Endodermal cell (in vitro differentiated cells): ENCODE measurements around the gene LRIT3. TPM values are rescaled to one million over a fixed set of nuclear protein-coding genes. Genes with fewer than 3 reads are reported as not detected.
A peak's percentile ranks its signal among the peaks of the same experiment; 100 is the strongest.

Experiments used
- DNase-seq: peaks from one replicate; pipeline ENCODE4 v3.0.0-alpha.2; 2017
- H3K27ac ChIP-seq: 2 replicates; pipeline ENCODE4 v1.5.1; 2013; ENCODE audit warnings: mild to moderate bottlenecking, low read depth, low read length, moderate library complexity
- H3K27me3 ChIP-seq: 2 replicates; pipeline ENCODE4 v1.6.1; 2013; ENCODE audit warnings: mild to moderate bottlenecking, low read length, moderate library complexity; ENCODE audit not compliant: insufficient read depth, control insufficient read depth, poor library complexity, severe bottlenecking
- H3K36me3 ChIP-seq: 2 replicates; pipeline ENCODE4 v1.7.0; 2013; ENCODE audit warnings: mild to moderate bottlenecking, low read length, moderate library complexity; ENCODE audit not compliant: control insufficient read depth, insufficient read depth
- H3K4me1 ChIP-seq: one replicate; pipeline ENCODE4 v1.7.0; 2013; ENCODE audit warnings: low read length; ENCODE audit not compliant: control insufficient read depth, insufficient read depth
- H3K4me3 ChIP-seq: 2 replicates; pipeline ENCODE4 v1.5.1; 2013; ENCODE audit warnings: mild to moderate bottlenecking, low read length, moderate library complexity
- H3K9ac ChIP-seq: 2 replicates; pipeline ENCODE4 v1.6.1; 2013; ENCODE audit warnings: mild to moderate bottlenecking, low read length, moderate library complexity; ENCODE audit not compliant: poor library complexity, severe bottlenecking; ENCODE audit errors: extremely low read depth
- H3K9me3 ChIP-seq: 2 replicates; pipeline ENCODE4 v1.6.1; 2013; ENCODE audit warnings: mild to moderate bottlenecking, low read length, moderate library complexity; ENCODE audit not compliant: control insufficient read depth
- H3K27ac Mint-ChIP-seq: 2 replicates; pipeline ENCODE4 v1.8.0; 2020; ENCODE audit warnings: mixed read lengths
- H3K27me3 Mint-ChIP-seq: 2 replicates; pipeline ENCODE4 v1.8.0; 2021; ENCODE audit warnings: mild to moderate bottlenecking, mixed read lengths; ENCODE audit not compliant: insufficient read depth
- H3K36me3 Mint-ChIP-seq: 2 replicates; pipeline ENCODE4 v1.8.0; 2020; ENCODE audit warnings: low read depth, mixed read lengths
- H3K4me1 Mint-ChIP-seq: 2 replicates; pipeline ENCODE4 v1.8.0; 2020; ENCODE audit warnings: mixed read lengths
- H3K4me3 Mint-ChIP-seq: 2 replicates; pipeline ENCODE4 v1.8.0; 2020; ENCODE audit warnings: mild to moderate bottlenecking, moderate library complexity, mixed read lengths
- H3K9me3 Mint-ChIP-seq: 2 replicates; pipeline ENCODE4 v1.8.0; 2020; ENCODE audit warnings: mild to moderate bottlenecking, mixed read lengths
- CTCF ChIP-seq: fragments of 200-600 bp; sonication (generic); conservative IDR thresholded peaks from 2 replicates; pipeline ENCODE4 v1.5.0; 2021; ENCODE audit warnings: antibody characterized with exemption, mild to moderate bottlenecking
- WGBS, 2 experiments: methylation state at CpG; one replicate each; pipeline versions ENCODE4 v1.1.5 to v1.1.7; 2013; ENCODE audit warnings: missing lambda C conversion rate in 2 of 2, mixed read lengths in 1 of 2; ENCODE audit not compliant: insufficient coverage in 1 of 2, insufficient read length in 1 of 2; 5-methylcytosine and 5-hydroxymethylcytosine counted together
- total RNA-seq, 2 donors: library from RNA; stranded (reverse); fragmentation: NEBNext Ultra II Directional in 1 of 2; extraction: Animal tissue kit (Norgen Biotek cat#: 25700) in 1 of 2; gene quantifications; 2 replicates in 1 of 2; 3 replicates in 1 of 2; pipeline ENCODE4 v1.2.1, GENCODE V29; 2021

LRIT3 gene
- total RNA-seq, 2 donors from 2014 or later = 1.5 to 3.1 TPM

DNA sequence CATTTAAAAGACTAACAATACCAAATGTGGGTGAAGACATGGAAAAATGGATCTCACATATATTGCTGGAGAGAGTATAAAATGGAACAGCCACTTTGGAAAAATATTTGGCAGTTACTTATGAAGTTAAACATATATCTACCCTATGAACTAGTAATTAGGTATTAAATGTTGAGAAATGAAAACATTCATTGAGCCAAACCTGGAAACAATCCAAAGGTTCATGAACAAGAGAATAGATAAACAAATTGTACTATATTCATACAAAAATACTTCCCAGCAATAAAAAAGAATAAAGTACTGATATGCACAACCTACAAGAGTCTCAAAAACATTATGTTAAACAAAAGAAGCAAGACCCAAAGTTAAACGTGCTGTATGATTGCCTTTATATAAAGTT is 60.8 kb downstream of the LRIT3 start:
- H3K4me3 Mint-ChIP-seq = no peak overlapping the region
- no peaks in the 10 kb centered on the region for H3K27me3 Mint-ChIP-seq
- Histone ChIP-seq H3K9me3 (no peaks in the 10 kb centered on the region), H3K36me3 (no peaks in the 10 kb centered on the region), H3K4me3 (no peak overlapping the region), H3K4me1 (peaks cover 5% of the 10 kb centered on the region), H3K9ac (no peak overlapping the region), H3K27me3 (no peaks in the 10 kb centered on the region), H3K27ac (no peak overlapping the region)
- no peaks in the 10 kb centered on the region for H3K36me3 Mint-ChIP-seq
- no peak overlapping the region for H3K27ac Mint-ChIP-seq
- no peak for TF ChIP-seq CTCF
- WGBS, 2 experiments = 100% methylated on average over 1 of the region's 1 CpG
- peaks cover 19% of the 10 kb centered on the region for H3K4me1 Mint-ChIP-seq
- H3K9me3 Mint-ChIP-seq = peaks cover 15% of the 10 kb centered on the region
- no peak for DNase-seq

DNA sequence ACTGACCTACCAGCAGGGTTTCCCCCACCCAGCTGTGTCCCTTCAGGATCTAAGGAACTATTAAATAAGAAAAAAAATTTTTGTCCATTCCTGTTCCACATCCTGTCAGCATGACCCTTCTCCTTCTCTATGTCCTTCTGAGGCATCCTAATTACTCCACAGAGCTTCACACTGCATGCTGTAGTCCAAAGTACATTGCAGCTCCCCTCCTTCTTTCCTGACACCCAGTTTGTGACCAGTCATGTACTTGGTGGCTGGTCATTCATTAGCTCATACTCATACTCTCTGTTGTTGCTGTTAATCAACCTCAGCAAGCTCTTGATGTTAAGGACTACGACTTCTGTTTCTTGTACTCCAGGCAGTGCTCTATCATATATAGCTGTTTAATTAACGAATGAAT is 62.3 kb downstream of the LRIT3 start:
- WGBS, 2 experiments = 98 to 100% methylated on average over 1 to 2 of the region's 2 CpGs
- no peaks in the 10 kb centered on the region for H3K27me3 Mint-ChIP-seq
- H3K27ac Mint-ChIP-seq = no peak overlapping the region

DNA sequence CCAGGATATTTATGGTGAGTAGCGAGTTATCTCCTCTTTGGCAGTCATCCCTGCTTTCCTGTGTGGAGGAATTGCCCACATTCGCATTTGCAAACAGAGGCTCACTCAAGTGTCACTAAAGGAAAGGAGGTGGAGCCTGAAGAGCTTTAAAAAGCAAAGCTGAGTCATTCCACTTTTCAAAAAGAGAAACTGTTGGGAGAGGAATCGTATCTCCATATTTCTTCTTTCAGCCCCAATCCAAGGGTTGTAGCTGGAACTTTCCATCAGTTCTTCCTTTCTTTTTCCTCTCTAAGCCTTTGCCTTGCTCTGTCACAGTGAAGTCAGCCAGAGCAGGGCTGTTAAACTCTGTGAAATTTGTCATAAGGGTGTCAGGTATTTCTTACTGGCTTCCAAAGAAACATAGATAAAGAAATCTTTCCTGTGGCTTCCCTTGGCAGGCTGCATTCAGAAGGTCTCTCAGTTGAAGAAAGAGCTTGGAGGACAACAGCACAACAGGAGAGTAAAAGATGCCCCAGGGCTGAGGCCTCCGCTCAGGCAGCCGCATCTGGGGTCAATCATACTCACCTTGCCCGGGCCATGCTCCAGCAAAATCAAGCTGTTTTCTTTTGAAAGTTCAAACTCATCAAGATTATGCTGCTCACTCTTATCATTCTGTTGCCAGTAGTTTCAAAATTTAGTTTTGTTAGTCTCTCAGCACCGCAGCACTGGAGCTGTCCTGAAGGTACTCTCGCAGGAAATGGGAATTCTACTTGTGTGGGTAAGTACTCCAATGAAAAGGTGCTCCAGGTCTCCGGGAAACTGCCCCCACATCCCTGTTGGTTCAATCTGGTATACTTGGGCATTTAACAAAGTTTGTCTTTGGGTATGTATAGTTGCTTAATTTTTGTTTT is 65.0 kb downstream of the LRIT3 start, which contains the start of gene EGF:
EGF (plus strand) TSS at position 178 of the 890 bp plus-strand sequence; CDS start at position 631, 453 bp downstream.
- TF ChIP-seq CTCF = no peak
- Mint-ChIP-seq H3K4me3 (peak within 1 kb of the TSS; percentile 51), H3K36me3 (no peaks in the 10 kb centered on the region), H3K27me3 (no peaks in the 10 kb centered on the region), H3K4me1 (peaks cover 44% of the 10 kb centered on the region), H3K27ac (peak within 1 kb of the TSS; percentile 13), H3K9me3 (no peaks in the 10 kb centered on the region)
- Histone ChIP-seq H3K9ac (peak within 1 kb of the TSS; percentile 39), H3K36me3 (no peaks in the 10 kb centered on the region), H3K27ac (peak within 1 kb of the TSS; percentile 63), H3K27me3 (no peaks in the 10 kb centered on the region), H3K9me3 (no peaks in the 10 kb centered on the region), H3K4me1 (peaks cover 5% of the 10 kb centered on the region), H3K4me3 (peak within 1 kb of the TSS; percentile 81)
- peak; percentile 63 for DNase-seq
- 64 to 71% methylated on average over 7 to 9 of the region's 9 CpGs for WGBS, 2 experiments

More for the DNA sequence above, 62.3 kb downstream of the LRIT3 start:
- Mint-ChIP-seq H3K36me3 (no peaks in the 10 kb centered on the region), H3K9me3 (peaks cover 15% of the 10 kb centered on the region), H3K4me1 (peaks cover 32% of the 10 kb centered on the region), H3K4me3 (no peak overlapping the region)
- Histone ChIP-seq H3K4me1 (peaks cover 5% of the 10 kb centered on the region), H3K27me3 (no peaks in the 10 kb centered on the region), H3K27ac (no peak overlapping the region), H3K9me3 (no peaks in the 10 kb centered on the region), H3K9ac (no peak overlapping the region), H3K36me3 (no peaks in the 10 kb centered on the region), H3K4me3 (no peak overlapping the region)
- no peak for TF ChIP-seq CTCF
- no peak for DNase-seq
